Mesenchymal stem cell (in vitro differentiated cells and primary cell): ENCODE data around the gene NUCKS1.

Experiments used
- DNase-seq: peaks from one replicate; pipeline ENCODE4 v3.0.0-alpha.2; 2013
- H2AFZ ChIP-seq: one replicate; pipeline ENCODE4 v1.6.1; 2013; ENCODE audit warnings: low read depth, mild to moderate bottlenecking, control low read depth, inconsistent platforms, low read length, moderate library complexity
- H2AK5ac ChIP-seq: 2 replicates; pipeline ENCODE4 v1.6.1; 2013; ENCODE audit warnings: low read length, moderate library complexity, mild to moderate bottlenecking, inconsistent platforms; ENCODE audit not compliant: severe bottlenecking
- H2BK120ac ChIP-seq: one replicate; pipeline ENCODE4 v1.6.1; 2013; ENCODE audit warnings: low read depth, mild to moderate bottlenecking, inconsistent platforms, low read length, moderate library complexity
- H2BK12ac ChIP-seq, 2 experiments: one replicate each; pipeline ENCODE4 v1.6.1; 2013; ENCODE audit warnings: inconsistent platforms in 2 of 2, low read length in 2 of 2, mild to moderate bottlenecking in 2 of 2, moderate library complexity in 2 of 2, control low read depth in 1 of 2
- H2BK15ac ChIP-seq: one replicate; pipeline ENCODE4 v1.6.1; 2013; ENCODE audit warnings: mild to moderate bottlenecking, low read depth, inconsistent platforms; ENCODE audit not compliant: poor library complexity, severe bottlenecking
- H2BK5ac ChIP-seq: 2 replicates; pipeline ENCODE4 v1.6.1; 2013; ENCODE audit warnings: low read depth, mild to moderate bottlenecking, low read length, control low read depth, inconsistent platforms; ENCODE audit not compliant: poor library complexity, severe bottlenecking
- H3K14ac ChIP-seq, 2 experiments: one replicate each; pipeline ENCODE4 v1.6.1; 2013; ENCODE audit warnings: inconsistent platforms in 2 of 2, low read length in 2 of 2, control low read depth in 1 of 2, mild to moderate bottlenecking in 1 of 2, moderate library complexity in 1 of 2
- H3K18ac ChIP-seq, 2 experiments: one replicate each; pipeline ENCODE4 v1.6.1; 2013; ENCODE audit warnings: inconsistent platforms in 2 of 2, low read length in 2 of 2, control low read depth in 1 of 2, low read depth in 1 of 2, mild to moderate bottlenecking in 1 of 2
- H3K23ac ChIP-seq, 2 experiments: one replicate each; pipeline ENCODE4 v1.6.1; 2013; ENCODE audit warnings: inconsistent platforms in 2 of 2, low read length in 2 of 2, mild to moderate bottlenecking in 2 of 2, moderate library complexity in 2 of 2, control low read depth in 1 of 2
- H3K27ac ChIP-seq: 2 replicates; pipeline ENCODE4 v1.5.1; 2013; ENCODE audit warnings: mild to moderate bottlenecking, moderate library complexity, low read length, control low read depth, inconsistent platforms; ENCODE audit not compliant: poor library complexity, severe bottlenecking
- H3K27me3 ChIP-seq, 2 experiments: 2 replicates each; pipeline versions ENCODE4 v1.6.1 to v1.7.0; 2013; ENCODE audit warnings: low read length in 2 of 2, mild to moderate bottlenecking in 2 of 2, moderate library complexity in 2 of 2, control low read depth in 1 of 2, inconsistent platforms in 1 of 2; ENCODE audit not compliant: control insufficient read depth in 1 of 2, insufficient read depth in 1 of 2
- H3K36me3 ChIP-seq, 2 experiments: 2 replicates each; pipeline versions ENCODE4 v1.6.1 to v1.7.0; 2013; ENCODE audit warnings: low read length in 2 of 2, control low read depth in 1 of 2, inconsistent platforms in 1 of 2, low read depth in 1 of 2, mild to moderate bottlenecking in 1 of 2; ENCODE audit not compliant: insufficient read depth in 2 of 2, control insufficient read depth in 1 of 2
- H3K4ac ChIP-seq, 2 experiments: one replicate each; pipeline ENCODE4 v1.6.1; 2013; ENCODE audit warnings: inconsistent platforms in 2 of 2, low read length in 2 of 2, mild to moderate bottlenecking in 2 of 2, moderate library complexity in 2 of 2, control low read depth in 1 of 2, low read depth in 1 of 2
- H3K4me1 ChIP-seq: 2 replicates; pipeline ENCODE4 v1.6.1; 2013; ENCODE audit warnings: low read depth, low read length, control low read depth; ENCODE audit not compliant: control insufficient read depth, insufficient read depth
- H3K4me2 ChIP-seq: 2 replicates; pipeline ENCODE4 v1.6.1; 2013; ENCODE audit warnings: low read length, mild to moderate bottlenecking, inconsistent platforms; ENCODE audit not compliant: poor library complexity, severe bottlenecking
- H3K4me3 ChIP-seq, 2 experiments: 2 replicates each; pipeline versions ENCODE4 v1.5.1 to v1.7.0; 2013; ENCODE audit warnings: low read length in 2 of 2, mild to moderate bottlenecking in 2 of 2, control low read depth in 1 of 2, low read depth in 1 of 2; ENCODE audit not compliant: insufficient read depth in 1 of 2
- H3K79me1 ChIP-seq: replicated peaks from 2 replicates; pipeline ENCODE4 v1.6.1; 2013; ENCODE audit warnings: mild to moderate bottlenecking, control low read depth, low read length, inconsistent platforms; ENCODE audit not compliant: poor library complexity, severe bottlenecking
- H3K9ac ChIP-seq: 2 replicates; pipeline ENCODE4 v1.7.0; 2013; ENCODE audit warnings: mild to moderate bottlenecking, low read length, moderate library complexity
- H3K9me3 ChIP-seq: 2 replicates; pipeline ENCODE4 v1.7.0; 2013; ENCODE audit warnings: mild to moderate bottlenecking, low read length; ENCODE audit not compliant: control insufficient read depth
- H4K8ac ChIP-seq: one replicate; pipeline ENCODE4 v1.6.1; 2013; ENCODE audit warnings: inconsistent platforms, mild to moderate bottlenecking, low read length, moderate library complexity
- H4K91ac ChIP-seq: one replicate; pipeline ENCODE4 v1.6.1; 2013; ENCODE audit warnings: mild to moderate bottlenecking, low read length, inconsistent platforms
- WGBS: methylation state at CpG from one replicate; pipeline ENCODE4 v1.1.7; 2013; ENCODE audit warnings: mixed read lengths; 5-methylcytosine and 5-hydroxymethylcytosine counted together

The NUCKS1 gene

DNA sequence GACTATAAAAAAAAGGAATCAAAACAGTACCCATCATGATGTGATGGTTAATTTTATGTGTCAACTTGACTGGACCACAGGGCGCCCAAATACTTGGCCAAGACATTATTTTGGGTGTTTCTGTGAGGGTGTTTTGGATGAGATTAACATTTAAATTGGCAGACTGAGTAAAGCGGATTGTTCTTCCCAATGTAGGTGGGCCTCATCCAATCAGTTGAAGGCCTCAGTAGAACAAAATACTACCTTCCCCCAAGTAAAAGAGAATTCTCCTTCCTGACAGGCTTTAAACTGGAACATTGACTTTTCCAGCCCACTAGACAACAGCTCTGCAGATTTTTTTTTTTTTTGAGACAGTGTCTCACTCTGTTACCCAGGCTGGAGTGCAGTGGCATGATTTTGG lies 14.6 kb upstream of the NUCKS1 start:
- 97% methylated on average over 2 of the region's 2 CpGs for WGBS
- Histone ChIP-seq H3K23ac (no peak overlapping the region), H3K9ac (no peak overlapping the region)

DNA sequence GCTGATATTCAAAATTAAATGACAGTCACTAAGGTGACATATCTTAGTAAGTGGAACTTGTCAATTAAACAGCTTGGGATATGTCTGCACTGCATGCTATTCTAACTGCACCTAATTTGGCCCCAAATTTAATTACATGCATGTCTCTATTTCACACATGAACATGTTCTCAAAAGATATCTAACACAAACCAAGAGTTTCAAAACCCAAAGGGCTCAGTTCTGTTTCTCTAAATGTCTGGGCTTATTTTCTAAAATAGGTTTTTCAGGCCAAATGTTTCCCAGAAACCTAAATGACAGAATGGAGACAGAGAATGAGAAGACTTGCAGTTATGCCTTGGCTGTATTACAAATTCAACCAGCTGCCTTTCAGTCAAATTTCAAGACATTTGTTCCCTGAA lies 14.0 kb upstream of the NUCKS1 start:
- no peak overlapping the region for H3K23ac ChIP-seq
- peaks cover 6% of the 10 kb centered on the region for H3K4me1 ChIP-seq
- H2AK5ac ChIP-seq, result no peak overlapping the region
- H3K9ac ChIP-seq, result no peak overlapping the region
- H2BK5ac ChIP-seq, result no peak overlapping the region
- H2BK120ac ChIP-seq, result no peak overlapping the region
- H3K14ac ChIP-seq, result no peak overlapping the region
- H2BK12ac ChIP-seq, result no peak overlapping the region
- H3K18ac ChIP-seq, result no peak overlapping the region
- H3K9me3 ChIP-seq, result no peaks in the 10 kb centered on the region
- no peak overlapping the region for H3K27ac ChIP-seq
- H4K91ac ChIP-seq, result no peak overlapping the region
- peaks cover 1% of the 10 kb centered on the region for H3K79me1 ChIP-seq
- no peak overlapping the region for H2BK15ac ChIP-seq
- no peak overlapping the region for H3K4me3 ChIP-seq
- no peak overlapping the region for H3K4me2 ChIP-seq
- H3K36me3 ChIP-seq, result peaks cover 0 to 15% of the 10 kb centered on the region in 2 experiments
- no peak overlapping the region for H4K8ac ChIP-seq
- H2AFZ ChIP-seq, result no peak overlapping the region
- DNase-seq, result no peak
- no peaks in the 10 kb centered on the region for H3K27me3 ChIP-seq
- H3K4ac ChIP-seq, result no peak overlapping the region

More for the DNA sequence above, 14.6 kb upstream of the NUCKS1 start:
- Histone ChIP-seq H3K27ac (no peak overlapping the region), H3K4me1 (peaks cover 6% of the 10 kb centered on the region), H2AFZ (no peak overlapping the region), H4K8ac (no peak overlapping the region), H3K14ac (no peak overlapping the region), H3K4me2 (no peak overlapping the region), H2BK120ac (no peak overlapping the region), H2BK12ac (no peak overlapping the region), H3K27me3 (no peaks in the 10 kb centered on the region), H4K91ac (no peak overlapping the region), H3K18ac (no peak overlapping the region), H3K4me3 (no peak overlapping the region), H3K4ac (no peak overlapping the region), H3K36me3 (peaks cover 3 to 21% of the 10 kb centered on the region in 2 experiments), H3K79me1 (peaks cover 1% of the 10 kb centered on the region), H3K9me3 (no peaks in the 10 kb centered on the region), H2AK5ac (no peak overlapping the region), H2BK5ac (no peak overlapping the region), H2BK15ac (no peak overlapping the region)
- no peak for DNase-seq

DNA sequence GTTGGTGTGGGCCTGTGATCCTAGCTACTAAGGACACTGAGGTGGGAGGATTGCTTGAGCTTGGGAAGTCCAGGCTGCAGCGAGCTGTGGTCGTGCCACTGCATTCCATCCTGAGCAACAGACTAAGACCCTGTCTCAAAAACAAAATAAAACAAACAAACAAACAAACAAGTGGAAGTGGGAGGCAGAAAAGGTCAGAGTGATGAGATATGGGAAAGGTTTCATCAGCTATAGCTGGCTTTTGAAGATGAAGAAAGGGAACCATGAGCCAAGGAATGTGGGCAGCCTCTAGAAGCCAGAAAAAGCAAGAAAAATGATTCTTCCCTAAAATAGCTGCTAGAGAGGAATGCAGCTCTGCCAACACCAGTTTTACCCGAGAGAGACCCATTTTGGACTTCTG lies 10.6 kb upstream of the NUCKS1 start:
- Histone ChIP-seq H3K14ac (no peak overlapping the region), H2BK120ac (no peak overlapping the region), H3K9ac (no peak overlapping the region), H3K79me1 (no peaks in the 10 kb centered on the region), H2AFZ (no peak overlapping the region), H3K9me3 (no peaks in the 10 kb centered on the region), H3K27ac (no peak overlapping the region), H3K4me1 (peaks cover 3% of the 10 kb centered on the region), H2BK12ac (no peak overlapping the region), H3K4me2 (no peak overlapping the region), H3K18ac (no peak overlapping the region), H2BK15ac (no peak overlapping the region), H2BK5ac (no peak overlapping the region), H3K23ac (no peak overlapping the region), H3K36me3 (no peaks in the 10 kb centered on the region), H3K27me3 (peaks cover 0 to under 1% of the 10 kb centered on the region in 2 experiments), H3K4me3 (no peak overlapping the region), H4K91ac (no peak overlapping the region), H2AK5ac (no peak overlapping the region), H3K4ac (no peak overlapping the region), H4K8ac (no peak overlapping the region)
- no peak for DNase-seq
- WGBS, result no CpG with 5 or more reads among the region's 3 CpGs

DNA sequence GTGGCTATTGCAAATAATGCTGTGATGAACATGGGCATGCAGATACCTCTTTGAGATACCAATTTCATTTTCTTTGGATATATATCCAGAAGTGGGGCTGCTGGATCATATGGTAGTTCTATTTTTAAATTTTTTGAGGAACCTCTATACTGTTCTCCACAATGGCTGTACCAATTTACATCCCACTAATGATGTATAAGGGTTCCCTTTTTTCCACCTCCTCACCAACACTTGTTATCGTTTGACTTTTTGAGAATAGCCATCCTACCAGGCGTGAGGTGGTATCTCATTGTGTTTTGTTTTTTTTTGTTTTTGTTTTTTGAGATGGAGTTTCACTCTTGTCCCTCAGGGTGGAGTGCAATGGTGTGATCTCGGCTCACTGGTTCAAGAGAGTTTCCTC lies 6.6 kb upstream of the NUCKS1 start:
- Histone ChIP-seq H4K91ac (no peak overlapping the region), H3K4me2 (no peak overlapping the region), H2BK120ac (no peak overlapping the region), H3K9me3 (no peaks in the 10 kb centered on the region), H3K18ac (no peak overlapping the region), H2AFZ (no peak overlapping the region), H3K27ac (no peak overlapping the region), H3K4me3 (no peak overlapping the region), H3K23ac (no peak overlapping the region), H3K27me3 (peaks cover 0 to 6% of the 10 kb centered on the region in 2 experiments), H3K4ac (no peak overlapping the region), H3K36me3 (no peaks in the 10 kb centered on the region), H3K4me1 (peaks cover 3% of the 10 kb centered on the region), H2AK5ac (no peak overlapping the region), H2BK15ac (no peak overlapping the region), H3K14ac (no peak overlapping the region), H4K8ac (no peak overlapping the region), H3K9ac (no peak overlapping the region), H2BK12ac (no peak overlapping the region), H2BK5ac (no peak overlapping the region), H3K79me1 (no peaks in the 10 kb centered on the region)
- DNase-seq, result no peak
- WGBS, result 100% methylated on average over 1 of the region's 3 CpGs
